BE2C (cell line): Measurements from ENCODE around the gene GNAS-AS1.

Experiments used
- DNase-seq: peaks from one replicate; pipeline ENCODE4 v3.0.0-alpha.2; 2020
- H3K27me3 ChIP-seq: fragments of 250-450 bp; sonication (Bioruptor Pico); 2 replicates; pipeline ENCODE4 v1.5.1; 2020; ENCODE audit warnings: mild to moderate bottlenecking
- H3K36me3 ChIP-seq: fragments of 250-450 bp; sonication (Bioruptor Pico); 2 replicates; pipeline ENCODE4 v1.5.1; 2020; ENCODE audit warnings: mild to moderate bottlenecking
- H3K4me1 ChIP-seq: fragments of 250-450 bp; sonication (Bioruptor Pico); 2 replicates; pipeline ENCODE4 v1.5.1; 2020
- H3K4me3 ChIP-seq: 2 replicates; pipeline ENCODE4 v1.5.1; 2011; ENCODE audit warnings: low read depth, low read length
- H3K9me3 ChIP-seq: fragments of 250-450 bp; sonication (Bioruptor Pico); 2 replicates; pipeline ENCODE4 v1.5.1; 2020
- TF ChIP-seq, protein P1 (sequence below): IDR thresholded peaks from 2 replicates; pipeline ENCODE4 v1.5.1; 2012; ENCODE audit warnings: mild to moderate bottlenecking, low read depth, low read length

The GNAS-AS1 gene

DNA sequence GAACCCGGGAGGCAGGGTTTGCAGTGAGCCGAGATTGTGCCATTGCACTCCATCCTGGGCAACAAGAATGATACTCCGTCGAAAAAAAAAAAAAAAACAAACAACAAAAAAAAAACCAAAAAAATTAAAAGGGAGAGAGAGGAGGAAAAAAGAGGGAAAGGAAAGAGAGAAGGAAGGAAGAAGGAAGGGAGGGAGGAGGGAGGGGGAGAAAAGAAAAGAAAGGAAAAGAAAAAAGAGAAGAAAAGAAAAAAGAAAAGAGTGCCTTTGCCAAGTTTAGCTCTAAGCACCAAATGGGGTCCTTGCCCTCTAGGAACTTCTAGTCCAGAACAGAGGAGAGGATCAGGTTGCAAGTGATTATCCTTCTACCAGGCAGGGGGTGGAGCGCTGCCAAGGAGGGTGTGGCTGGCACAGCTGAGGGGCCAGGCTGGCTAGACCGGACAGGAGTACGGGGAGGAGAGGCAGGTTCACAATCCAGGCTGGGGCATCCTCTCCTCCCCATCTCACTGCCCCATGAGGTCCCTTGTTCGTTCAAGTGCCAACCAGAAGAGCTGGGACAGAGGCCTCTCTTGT is 20.9 kb upstream of the GNAS-AS1 start:
- no peaks in the 10 kb centered on the region for H3K9me3 ChIP-seq
- no peaks in the 10 kb centered on the region for H3K27me3 ChIP-seq
- TF ChIP-seq, protein P1, sequence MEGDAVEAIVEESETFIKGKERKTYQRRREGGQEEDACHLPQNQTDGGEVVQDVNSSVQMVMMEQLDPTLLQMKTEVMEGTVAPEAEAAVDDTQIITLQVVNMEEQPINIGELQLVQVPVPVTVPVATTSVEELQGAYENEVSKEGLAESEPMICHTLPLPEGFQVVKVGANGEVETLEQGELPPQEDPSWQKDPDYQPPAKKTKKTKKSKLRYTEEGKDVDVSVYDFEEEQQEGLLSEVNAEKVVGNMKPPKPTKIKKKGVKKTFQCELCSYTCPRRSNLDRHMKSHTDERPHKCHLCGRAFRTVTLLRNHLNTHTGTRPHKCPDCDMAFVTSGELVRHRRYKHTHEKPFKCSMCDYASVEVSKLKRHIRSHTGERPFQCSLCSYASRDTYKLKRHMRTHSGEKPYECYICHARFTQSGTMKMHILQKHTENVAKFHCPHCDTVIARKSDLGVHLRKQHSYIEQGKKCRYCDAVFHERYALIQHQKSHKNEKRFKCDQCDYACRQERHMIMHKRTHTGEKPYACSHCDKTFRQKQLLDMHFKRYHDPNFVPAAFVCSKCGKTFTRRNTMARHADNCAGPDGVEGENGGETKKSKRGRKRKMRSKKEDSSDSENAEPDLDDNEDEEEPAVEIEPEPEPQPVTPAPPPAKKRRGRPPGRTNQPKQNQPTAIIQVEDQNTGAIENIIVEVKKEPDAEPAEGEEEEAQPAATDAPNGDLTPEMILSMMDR = no peak
- H3K4me3 ChIP-seq = no peak overlapping the region
- DNase-seq = no peak
- peaks cover 10% of the 10 kb centered on the region for H3K4me1 ChIP-seq
- no peaks in the 10 kb centered on the region for H3K36me3 ChIP-seq

DNA sequence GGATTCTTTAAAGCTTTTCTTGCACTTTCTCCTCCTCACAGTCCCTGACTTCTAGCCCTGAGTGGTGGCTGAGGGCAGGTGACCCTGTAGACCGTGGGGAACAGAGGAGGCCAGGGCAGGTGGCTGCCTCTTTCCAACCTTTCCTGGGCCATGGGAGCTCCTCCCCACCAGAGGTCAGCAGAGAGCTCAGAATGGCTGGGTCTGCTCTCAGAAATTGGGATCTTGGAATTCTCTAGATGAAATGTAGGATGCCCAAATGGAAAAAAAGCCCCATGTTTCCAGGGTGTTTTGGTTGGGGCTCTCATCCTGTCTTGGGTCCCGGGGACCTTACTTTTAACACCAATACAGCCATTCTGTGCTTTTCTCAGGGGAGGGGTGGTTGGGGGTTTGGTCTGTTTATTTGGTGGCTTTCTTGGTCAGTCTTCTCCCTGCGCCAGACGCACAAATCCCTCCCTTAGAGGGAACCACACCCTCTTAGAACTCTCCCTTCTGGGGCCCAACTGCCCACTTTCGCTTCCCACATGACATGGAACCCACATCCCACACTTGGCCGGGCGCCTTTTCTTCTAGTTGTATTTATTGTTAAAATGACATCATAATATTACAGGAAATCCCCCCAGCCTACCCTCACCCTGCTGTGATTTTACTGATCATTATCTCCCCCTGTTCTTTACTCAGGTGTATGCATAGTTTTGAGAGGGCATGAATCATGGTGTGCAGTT is 19.8 kb upstream of the GNAS-AS1 start:
- no peaks in the 10 kb centered on the region for H3K36me3 ChIP-seq
- TF ChIP-seq, protein P1 = peak; percentile 98
- DNase-seq = peak; percentile 80

DNA sequence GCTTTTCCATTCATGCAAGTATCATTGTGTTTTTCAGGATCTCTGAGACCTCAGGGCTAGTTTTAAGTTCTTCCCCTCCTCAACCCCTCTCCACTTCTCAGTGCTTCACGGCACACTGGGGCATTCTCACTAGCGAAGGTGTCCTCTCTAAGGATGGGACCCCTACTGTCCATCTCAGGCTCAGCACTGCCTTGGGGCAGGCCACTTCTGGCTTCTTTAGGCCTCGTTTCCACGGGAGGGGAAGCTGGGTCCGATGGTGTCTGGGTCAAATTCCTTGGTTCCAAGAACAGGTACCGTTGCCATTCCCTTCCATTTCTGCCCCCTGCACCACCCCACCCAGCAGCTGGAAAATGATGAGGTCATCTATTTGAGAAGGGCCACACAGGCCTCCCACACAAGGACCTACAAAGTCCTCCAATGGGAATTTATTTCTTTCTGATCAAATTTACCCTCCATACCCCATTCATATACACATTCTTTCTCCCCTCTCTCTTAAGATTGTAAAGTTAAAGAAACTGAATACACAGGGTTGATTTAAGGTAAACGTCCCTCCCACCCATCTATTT is 19.0 kb upstream of the GNAS-AS1 start:
- TF ChIP-seq, protein P1 = peak; percentile 26; the same call in 1 of the 2 replicates
- no peaks in the 10 kb centered on the region for H3K36me3 ChIP-seq
- peaks cover 5% of the 10 kb centered on the region; the same call in 1 of the 2 replicates for H3K4me1 ChIP-seq
- no peak overlapping the region for H3K4me3 ChIP-seq
- no peaks in the 10 kb centered on the region for H3K27me3 ChIP-seq
- DNase-seq = no peak
- no peaks in the 10 kb centered on the region for H3K9me3 ChIP-seq

More for the DNA sequence above, 19.8 kb upstream of the GNAS-AS1 start:
- H3K9me3 ChIP-seq = no peaks in the 10 kb centered on the region
- H3K4me3 ChIP-seq = no peak overlapping the region
- peaks cover 5% of the 10 kb centered on the region; the same call in 1 of the 2 replicates for H3K4me1 ChIP-seq
- H3K27me3 ChIP-seq = no peaks in the 10 kb centered on the region

DNA sequence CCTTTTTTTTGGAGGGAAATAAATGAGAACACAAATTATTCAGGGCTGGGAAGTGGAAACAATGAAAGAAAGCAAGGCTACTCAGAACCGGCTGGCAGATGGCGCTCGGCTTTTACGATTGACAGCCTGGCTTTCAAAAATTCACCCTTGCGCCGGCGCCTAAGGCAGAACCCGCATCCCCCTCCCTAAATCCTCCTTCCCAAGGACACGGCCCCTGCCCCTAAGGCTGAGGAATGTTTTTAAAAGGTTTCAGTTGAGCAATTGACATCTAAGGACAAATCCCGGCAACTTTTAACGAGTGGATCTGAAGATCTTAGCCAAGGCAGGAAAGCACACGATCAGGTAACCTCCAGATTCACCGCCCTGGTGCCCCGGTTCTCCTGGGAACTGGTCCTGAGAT is 18.1 kb upstream of the GNAS-AS1 start:
- Histone ChIP-seq H3K36me3 (no peaks in the 10 kb centered on the region), H3K4me1 (peaks cover 5% of the 10 kb centered on the region; the same call in 1 of the 2 replicates), H3K27me3 (no peaks in the 10 kb centered on the region), H3K4me3 (no peak overlapping the region), H3K9me3 (no peaks in the 10 kb centered on the region)
- DNase-seq = no peak
- TF ChIP-seq, protein P1 = no peak

DNA sequence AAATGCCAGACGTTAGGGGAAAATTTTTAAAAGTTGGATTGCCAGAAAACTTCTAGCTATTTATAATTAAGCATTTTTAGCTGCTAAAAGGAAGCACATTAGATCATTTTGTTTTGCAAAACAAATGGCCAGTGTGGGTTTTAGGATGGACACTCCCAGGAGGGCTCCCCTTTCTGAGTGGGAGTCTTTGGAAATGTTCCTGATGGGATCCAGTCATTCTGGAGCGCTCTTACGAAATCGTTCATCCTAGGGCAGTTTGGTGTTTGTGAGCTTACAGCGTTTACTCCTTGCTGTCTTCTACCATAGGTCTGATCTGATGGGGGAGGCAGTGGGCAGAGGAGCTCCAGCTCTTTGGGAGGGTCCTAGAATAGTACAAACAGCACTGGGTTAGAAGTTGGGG is 16.5 kb upstream of the GNAS-AS1 start:
- DNase-seq = no peak
- TF ChIP-seq, protein P1 = no peak
- no peaks in the 10 kb centered on the region for H3K9me3 ChIP-seq
- no peak overlapping the region for H3K4me3 ChIP-seq
- H3K36me3 ChIP-seq = no peaks in the 10 kb centered on the region
- H3K27me3 ChIP-seq = no peaks in the 10 kb centered on the region
- H3K4me1 ChIP-seq = peaks cover 5% of the 10 kb centered on the region; the same call in 1 of the 2 replicates

DNA sequence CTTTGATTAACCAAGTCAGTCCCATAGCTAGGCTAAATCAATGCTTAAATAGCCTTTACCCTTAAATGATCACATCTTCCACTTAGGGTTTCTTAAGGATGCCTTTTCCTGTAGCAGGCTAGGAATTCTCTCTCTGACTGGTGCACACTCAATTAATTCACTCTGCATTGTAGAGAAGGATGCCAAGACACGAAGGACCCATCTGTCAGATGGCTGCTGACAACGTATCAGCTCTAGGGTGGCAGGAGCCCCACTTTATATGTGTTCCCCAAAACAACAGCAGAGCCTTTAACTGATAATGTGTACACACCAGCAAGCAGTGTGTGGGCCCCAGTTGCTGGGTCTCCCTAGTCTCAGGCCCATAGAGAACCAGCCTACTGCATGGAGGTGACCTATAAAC is 15.1 kb upstream of the GNAS-AS1 start:
- DNase-seq = no peak
- TF ChIP-seq, protein P1 = no peak
- H3K27me3 ChIP-seq = no peaks in the 10 kb centered on the region
- H3K36me3 ChIP-seq = no peaks in the 10 kb centered on the region
- no peak overlapping the region for H3K4me3 ChIP-seq
- peaks cover 5% of the 10 kb centered on the region; the same call in 1 of the 2 replicates for H3K4me1 ChIP-seq
- no peaks in the 10 kb centered on the region for H3K9me3 ChIP-seq
